Measurements from ENCODE around the gene SPTLC2.
A peak's percentile ranks its signal among the peaks of the same experiment; 100 is the strongest.
"Not testable (repeated sequence)": the region's sequence is repeated elsewhere in the genome, so short reads cannot be mapped to it uniquely, and the experiment has no call there.

The SPTLC2 gene

DNA sequence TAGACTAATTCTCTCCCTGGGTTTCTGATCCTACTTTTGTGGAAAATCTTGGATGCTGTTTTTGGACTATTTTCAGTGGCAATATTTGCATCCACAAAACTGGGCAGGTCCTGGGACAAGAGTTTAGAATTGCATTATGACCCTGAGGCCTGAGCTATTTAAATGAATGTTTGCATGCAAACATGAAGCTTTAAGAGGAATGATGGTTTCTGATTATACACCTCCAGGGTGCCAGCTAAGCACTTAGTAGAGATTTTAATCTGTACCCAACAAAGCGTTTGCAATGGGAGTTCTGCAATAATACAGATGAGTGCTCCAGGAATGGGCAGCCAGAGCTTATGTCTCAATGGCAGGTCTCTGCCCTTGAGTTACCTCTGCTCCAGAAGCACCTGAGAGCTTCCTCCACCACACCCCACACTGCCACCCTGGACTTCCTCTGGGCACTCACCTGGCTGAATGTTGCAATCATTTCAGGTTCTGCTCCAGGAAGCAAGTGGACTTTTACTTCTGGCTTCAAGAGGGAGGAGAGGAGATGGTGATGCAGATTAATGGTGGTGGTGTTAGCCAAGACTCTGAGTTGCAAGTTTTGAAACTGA is 6.0 kb upstream of the SPTLC2 start:
- DNase-seq = no peak

DNA sequence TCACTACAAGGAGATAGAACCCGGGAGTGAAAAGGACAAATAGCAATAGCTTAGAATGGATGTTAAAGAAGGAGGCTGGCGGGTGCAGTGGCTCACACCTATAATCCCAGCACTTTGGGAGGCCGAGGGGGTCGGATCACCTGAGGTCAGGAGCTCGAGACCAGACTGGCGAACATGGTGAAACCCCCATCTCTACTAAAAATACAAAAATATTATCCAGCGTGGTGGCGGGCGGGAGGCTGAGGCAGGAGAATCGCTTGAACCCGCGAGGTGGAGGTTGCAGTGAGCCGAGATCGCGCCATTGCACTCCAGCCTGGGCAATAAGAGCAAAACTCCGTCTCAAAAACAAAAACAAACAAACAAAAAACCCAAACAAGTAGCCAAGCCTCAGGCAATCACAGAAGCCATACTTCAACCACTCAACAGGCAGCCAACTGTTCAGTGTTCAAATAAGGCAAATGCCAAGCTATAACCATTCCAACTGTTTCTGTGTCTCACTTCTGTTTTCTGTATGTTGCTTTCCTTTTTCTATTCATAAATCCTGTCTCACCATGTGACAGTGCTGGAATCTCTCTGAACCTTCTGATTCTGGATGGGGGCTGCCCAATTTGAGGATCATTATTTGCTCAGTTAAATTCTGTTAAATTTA is 3.9 kb upstream of the SPTLC2 start:
- DNase-seq = no peak

DNA sequence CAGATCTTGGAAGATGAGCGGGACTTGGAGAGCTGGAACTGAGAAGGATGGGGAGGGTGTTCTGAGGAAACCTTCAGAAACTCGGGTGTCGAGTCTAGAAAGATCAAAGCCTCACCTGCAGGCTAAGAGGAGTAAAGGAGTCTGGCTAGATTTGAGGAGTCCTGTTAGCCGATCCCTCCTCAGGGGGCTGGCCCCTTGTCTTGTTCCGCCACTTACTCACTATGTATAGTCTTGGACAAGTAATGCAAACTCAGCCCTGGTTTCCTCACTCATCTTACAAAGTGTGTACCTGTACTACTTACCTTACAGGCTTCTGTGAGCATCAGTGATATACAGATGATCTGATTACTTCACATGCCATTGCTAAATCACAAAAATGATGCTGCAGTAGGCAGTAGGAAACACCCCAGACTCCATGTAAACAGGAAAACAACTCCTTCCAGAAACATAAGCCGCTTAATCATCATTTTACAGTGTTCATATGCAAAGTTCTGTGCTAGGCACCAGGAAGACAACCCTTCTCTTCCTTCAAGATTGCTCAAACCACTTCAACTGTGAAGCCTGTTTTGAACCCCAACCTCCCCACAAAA is 2.0 kb upstream of the SPTLC2 start:
- DNase-seq = no peak

DNA sequence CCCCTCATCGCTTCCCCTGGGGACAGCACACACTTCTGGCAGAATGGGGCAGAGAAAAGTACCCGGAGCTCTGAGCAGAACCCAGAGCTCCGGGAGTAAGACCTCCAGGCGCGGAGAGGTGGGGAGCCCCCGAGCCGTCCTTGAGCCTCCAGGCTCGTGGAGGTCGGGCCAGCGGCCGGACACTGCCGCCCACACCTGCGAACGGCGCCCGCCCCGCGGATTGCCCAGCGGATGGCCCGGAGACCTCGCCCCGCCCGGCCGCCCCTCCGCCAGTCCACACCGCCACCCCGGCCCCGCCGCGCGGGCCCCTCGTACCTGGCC is 344 bp downstream of the SPTLC2 start:
- no peak for DNase-seq

DNA sequence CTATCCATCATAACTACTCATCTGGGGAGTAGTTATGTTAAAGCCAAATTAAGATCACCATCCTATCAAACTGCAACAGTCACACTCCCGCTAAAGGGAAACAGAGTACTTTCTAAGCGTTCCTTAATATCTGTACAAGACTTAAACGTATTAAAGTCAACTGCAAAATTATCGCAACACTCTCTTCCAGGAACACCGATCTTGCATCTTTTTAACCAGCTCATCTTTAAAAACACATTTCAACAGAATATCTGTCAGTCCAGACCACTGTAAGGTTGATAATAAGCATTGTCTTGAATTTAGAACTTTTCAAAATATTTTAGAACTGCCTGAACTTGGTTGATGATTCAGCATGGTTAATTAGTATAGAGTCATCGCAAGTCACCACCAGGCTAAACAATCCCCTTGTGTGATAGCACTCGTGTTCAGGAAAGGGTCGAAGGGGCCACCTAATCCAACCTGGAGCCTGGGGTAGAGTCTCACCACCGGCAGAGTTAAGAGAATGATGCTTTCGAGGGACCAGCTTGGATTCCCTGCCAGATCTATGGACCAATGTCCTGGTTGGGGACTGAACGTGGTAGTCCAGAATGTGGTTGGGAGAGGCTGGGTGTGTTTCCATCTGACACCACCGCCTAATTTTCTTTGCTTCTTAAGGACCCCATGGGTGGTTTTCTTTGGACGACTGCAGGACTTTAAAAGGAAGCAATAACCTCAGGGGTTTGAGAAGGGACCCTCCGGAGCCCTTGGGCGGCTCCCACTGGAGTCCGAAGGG is 890 bp downstream of the SPTLC2 start:
- peak; percentile 3 for DNase-seq

DNA sequence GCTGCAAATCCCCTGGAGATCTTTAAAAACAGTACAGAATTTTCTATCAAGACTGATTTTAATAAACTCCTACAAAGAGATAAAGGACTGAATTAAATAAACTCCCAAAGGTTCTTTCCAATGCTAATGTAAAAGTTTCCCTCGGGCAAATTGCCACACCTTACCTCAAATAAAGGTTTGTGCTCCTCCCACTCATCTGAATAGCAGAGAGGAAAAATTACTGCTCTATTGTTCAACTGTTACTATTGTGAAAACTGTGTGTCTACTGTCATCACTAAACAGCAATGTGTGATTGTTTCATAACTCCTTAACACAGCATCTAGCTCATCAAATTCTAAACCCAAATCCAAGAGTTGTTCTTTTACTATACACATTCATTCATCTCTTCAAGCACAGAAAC is 3.2 kb downstream of the SPTLC2 start:
- no peak for DNase-seq

DNA sequence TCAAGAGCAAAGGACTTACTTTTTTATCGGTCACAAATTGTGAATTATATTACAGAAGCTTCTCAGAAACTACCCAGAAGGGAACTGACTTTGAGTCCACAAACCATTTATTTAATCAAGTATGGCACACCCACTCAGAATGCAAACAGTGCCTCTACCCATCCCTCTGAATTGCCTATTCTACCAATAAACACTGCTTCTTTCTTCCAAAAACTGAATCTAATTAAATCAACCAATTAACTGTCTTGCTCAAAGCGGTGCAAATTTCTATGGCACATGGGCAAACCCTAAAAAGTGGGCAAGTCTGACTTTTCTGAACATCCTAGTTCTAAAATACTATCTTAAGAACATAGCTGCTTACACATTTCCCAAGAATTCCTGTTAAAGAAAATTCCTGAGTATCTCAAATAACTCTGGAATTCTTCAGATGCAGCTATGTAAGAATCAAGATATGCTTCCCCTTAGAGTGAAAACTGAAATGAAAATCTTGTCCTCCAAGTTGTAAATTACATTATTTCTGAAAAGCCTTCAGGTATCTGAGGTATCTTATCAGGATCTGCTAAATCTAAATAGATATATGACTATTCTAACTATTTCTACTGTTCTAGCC is 4.3 kb downstream of the SPTLC2 start:
- DNase-seq = no peak

DNA sequence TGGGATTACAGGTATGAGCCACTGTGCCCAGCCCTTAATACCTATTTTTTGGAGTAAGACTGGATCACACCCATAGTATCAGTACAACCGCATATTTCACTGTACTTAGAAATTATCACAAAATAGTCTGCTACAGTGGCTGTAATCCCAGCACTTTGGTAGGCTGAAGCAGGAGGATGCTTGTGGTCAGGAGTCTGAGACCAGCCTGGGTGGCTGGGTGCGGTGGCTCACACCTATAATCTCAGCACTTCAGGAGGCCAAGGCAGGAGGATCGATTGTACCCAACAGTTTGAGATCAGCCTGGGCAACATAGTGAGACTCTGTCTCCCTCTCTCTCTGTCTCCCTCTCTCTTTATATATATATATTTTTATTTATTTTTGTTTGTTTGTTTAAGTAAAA is 5.9 kb downstream of the SPTLC2 start:
- DNase-seq = no peak

DNA sequence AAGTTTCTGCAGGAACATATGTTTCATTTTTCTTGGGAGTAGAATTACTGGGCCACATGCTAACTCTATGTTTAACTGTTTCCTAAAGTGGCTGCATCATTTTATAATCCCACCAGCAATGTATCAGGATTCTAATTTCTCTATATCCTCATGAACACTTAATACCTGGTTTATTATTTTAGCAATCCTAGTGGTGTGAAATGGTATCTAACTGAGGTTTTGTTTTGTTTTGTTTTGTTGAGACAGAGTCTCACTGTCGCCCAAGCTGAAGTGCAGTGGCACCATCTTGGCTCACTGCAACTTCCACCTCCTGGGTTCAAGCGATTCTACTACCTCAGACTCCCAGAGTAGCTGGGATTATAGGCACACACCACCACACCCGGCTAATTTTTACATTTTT is 6.5 kb downstream of the SPTLC2 start:
- no peak for DNase-seq

DNA sequence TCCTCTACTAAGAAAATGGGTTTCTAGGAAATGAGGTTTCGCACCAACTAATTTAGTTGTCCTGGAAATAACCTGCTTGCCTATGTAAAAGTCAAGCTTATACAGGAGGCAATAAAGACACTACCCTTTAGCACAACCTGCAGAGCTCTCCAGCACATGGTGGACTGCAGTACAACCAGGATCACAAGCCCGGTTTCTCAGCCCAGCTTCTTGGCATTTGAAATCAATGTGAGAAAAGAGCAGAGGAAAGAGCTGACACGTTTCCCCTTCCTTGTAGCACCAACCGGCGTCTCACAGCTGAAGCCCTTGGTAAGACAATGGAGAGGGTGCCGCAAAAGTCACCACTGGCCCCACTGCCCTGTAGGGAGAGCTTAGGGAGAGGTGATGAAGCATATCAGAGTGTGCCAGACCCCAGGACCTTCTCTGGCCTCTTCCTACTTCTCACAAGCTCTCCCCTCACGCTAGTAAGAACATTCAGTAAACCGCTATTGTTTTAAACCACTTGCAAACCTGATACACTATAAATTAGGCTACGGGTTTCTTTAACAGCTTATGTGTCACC is 8.6 kb downstream of the SPTLC2 start:
- peak; percentile 4 for DNase-seq

DNA sequence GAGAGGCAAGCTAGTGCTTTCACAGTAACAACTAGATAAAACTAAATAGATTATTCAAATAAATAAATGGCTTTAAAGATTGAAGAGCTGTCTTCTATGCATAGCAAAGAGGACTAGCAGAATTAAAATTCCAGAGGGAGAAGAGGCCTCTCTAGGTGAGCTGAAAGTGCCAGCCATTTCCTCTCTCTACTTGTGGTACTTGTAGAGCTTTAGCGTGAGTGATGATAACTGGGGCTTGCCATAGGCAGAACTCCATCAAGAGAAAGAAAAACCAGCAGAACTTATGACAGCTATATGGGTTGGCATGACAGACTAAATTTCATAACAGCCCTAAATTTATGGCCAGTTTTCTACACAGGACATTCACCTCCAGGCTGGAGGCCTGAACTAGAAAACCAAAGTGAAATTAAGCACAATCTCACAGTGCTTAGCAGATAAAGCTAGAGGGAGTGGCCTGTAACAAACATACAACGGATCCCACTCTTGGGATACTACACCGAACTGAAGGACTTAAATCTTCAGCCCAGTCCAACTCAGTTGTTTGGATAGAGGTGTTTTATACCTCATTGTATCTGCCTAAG is 11.0 kb downstream of the SPTLC2 start:
- no peak for DNase-seq

DNA sequence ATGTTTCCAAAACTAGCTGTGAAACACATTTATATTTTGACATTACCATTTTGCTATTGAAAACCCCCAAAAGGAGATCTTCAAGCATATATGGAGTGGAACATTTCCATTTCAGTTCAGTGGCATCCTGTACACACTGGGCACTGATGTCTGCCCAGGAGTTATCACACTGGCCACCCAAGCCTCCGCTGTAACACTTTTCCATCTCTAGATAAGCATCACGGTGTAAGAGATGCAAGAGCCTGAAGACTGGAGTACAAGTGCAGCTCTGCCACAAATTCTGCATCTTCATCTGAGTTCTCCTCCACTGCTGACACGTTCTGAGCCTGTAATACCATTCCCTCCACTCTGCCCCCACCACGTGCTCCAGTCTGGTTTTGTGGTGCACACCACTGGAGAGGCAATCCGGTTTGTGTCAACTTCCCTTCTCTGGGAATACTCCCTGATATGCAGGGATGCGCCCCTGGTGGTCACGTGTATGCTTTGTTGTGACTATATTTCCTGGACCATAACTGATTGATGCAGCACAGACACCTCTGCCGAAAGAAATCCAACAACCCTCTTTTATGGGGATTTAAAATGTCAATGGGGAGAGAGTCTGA is 12.7 kb downstream of the SPTLC2 start:
- DNase-seq = no peak

DNA sequence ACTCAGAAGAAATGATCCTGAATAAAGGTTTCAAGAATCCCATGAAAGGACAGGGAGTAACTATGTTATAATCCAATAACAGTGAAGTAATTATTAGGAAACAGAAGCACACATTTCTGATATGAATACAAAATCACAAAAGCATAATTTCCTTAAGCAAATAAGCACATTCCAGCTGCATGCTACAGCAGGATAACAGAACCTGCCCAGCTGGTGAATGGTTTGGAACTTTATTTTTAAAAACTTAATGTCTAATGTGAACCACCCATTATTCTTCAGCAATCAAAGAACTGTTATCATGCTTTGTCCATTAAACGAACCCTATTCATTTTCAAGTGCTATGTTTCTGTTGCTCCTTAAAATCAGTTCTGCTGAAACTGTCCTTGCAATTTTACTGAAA is 13.4 kb downstream of the SPTLC2 start:
- no peak for DNase-seq

DNA sequence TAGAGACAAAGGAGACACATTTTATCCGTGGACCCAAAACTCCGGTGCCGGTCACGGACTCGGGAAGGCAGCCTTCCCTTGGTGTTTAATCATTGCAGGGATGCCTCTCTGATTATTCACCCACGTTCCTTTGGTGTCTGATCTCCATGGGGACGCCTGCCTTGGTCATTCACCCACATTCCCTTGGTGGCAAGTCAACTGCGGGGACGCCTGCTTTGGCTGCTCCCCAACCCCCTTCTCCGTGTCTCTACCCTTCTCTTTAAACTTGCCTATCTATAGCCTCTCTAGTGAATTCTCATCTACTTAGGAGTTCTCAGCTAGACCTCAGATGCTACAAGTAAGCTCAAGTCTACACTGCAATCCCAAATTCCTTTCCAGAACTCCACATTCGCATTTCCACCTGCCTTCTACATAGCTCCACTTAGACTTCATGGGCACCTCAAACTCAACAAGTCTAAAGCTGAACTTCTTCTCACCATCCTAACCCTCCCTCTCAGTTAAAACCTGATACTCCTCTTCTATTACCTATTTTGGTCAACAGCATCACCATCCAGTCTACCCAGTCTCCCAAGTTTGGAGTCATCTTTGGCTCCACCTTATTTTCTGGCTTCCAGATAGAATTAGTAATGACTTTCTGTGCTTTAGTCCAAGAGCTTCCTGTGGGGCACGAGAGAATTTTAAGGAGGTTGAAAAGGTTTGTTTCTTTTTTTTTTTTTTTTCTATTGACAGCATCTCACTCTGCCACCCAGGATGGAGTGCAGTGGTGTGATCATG is 14.4 kb downstream of the SPTLC2 start:
- DNase-seq = no peak

DNA sequence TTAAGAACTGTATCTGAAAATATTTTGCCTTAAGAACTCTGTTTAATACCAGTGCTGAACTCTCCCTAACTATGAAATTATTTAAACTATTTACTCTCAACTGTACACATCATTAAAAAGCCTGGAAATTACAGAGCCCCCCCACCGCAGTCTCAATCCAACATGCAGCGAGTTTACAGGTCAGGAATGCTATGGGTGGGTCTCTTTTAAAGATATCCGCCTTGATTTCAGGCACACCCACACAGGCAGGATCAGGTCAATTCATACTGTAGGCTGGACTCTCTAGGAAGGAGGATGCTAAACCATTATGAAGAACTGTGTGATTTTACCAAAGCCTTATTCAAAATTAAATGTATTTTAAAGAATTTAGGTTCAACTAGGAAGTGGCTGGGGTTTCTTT is 16.5 kb downstream of the SPTLC2 start:
- DNase-seq = no peak

DNA sequence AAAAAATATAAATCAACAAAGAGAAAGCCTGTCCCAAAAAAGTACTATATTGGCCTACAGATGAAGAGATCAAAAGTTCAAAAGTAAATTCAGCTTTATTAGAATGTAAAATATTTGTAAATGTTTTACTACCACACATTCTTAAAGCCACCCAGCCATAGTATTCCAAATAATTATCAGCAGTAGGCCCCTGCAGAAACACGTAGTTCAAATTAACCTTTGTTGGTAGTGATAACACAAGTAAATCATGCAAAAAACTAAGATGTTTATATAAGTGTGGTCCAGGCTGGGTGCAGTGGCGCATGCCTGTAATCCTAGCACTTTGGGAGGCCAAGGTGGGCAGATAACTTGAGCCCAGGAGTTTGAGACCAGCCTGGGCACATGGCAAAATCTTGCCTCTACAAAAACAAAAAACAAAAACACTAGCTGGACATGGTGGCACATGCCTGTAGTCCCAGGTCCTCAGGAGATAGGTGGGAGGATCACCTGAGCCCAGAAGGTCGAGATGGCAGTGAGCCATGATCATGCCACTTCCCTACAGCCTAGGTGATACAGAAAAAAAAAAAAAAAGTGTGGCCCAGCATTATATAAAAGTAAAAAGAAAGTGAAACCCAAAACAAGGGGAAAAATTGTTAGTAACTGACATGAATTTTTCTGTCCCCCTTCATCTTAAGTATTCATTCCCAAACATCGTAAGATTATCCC is 17.9 kb downstream of the SPTLC2 start:
- no peak for DNase-seq

DNA sequence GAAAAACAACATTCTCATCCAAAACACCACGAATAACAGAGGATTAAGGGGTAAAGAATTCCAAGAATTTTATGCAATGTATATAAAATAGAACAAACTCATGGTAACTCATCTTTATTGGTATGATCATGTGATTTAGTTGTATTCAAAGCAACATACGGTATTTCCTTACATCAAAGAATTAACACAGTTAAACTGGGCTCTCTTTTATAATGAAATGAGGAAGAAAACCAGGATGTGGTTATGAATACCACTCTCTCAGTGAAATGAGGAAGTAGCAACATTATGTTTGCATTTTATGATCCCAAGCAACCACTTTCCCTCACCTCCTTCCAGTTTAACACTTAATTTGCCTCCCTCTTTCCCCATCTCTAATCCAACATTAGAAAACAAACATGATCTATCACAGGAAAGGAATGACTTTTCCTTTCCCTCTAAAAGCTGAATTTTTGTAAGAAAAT is 22.9 kb downstream of the SPTLC2 start:
- no peak for DNase-seq

DNA sequence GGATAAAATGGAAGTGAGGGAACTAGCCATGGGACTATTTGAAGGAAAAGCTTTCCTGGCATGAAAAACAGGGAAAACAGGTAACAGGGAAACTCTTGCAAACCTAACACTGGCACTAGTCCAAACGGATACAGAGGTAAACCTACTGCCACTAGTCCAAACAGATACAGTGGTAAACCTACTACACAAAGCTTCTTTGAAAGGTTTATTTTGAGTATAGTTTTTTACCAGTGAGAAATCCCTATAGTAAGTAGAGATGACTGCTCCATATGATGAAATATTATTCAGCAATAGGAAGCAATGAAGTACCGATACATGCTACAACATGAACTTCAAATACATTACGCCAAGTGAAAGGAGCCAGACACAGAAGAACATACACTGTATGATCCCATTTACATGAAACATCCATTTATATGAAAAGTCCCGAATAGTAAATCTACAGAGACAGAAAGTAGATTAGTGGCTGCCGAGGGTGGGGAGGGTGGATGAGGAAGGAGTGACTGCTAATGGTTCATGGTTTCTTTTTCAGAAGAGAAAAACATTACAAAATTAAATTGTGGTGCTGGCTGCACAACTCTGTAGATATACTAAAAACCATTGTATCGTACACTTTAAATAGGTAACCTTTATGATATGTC is 25.5 kb downstream of the SPTLC2 start:
- no peak for DNase-seq

DNA sequence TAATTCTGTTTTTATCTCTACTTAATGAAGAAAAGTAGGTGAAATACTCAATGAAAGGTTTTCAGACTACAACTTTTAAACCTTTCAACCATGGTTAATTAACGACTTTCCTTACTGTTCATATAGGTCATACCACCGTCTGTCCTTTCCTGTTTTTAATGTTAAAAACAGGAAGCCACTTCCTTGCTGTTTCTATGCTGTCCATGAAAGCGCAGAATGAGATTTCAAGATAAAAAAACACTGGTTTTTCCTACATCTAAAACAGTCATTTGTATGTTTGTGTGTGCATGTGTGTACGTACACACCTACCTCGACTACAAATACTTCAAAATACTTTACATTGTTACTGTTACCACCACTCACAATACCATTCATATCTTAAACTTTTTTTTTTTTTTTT is 27.3 kb downstream of the SPTLC2 start:
- DNase-seq = no peak

DNA sequence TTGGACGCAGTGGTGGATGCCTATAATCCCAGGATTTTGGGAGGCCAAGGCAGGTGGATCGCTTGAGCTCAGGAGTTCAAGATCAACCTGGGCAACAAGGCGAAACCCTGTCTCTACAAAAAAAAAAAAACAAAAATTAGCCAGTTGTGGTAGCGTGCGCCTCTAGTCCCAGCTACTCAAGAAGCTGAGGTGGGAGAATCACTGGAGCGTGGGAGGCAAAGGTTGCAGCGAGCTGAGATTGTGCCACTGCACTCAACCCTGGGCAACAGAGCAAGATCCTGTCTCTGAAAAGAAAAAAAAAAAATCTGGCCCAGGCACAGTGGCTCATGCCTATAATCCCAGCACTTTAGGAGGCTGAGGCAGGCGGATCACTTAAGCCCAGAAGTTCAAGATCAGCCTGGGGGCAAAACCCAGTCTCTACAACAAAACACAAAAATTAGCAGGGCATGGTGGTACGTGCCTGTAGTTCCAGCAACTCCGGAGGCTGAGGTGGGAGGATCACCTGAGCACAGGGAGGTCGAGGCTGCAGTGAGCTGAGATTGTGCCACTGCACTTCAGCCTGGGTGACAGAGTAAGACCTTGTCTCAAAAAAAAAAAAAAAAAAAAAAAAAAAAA is 27.9 kb downstream of the SPTLC2 start:
- DNase-seq = not testable (repeated sequence)

Measured in activated gamma-delta T cell treated with Interleukin-2 at 50 U/mL for 16 hours (primary cell).